Gastrocnemius medialis (tissue), 4 donors: ENCODE results near the gene HCFC1. TPM values are rescaled to one million over a fixed set of nuclear protein-coding genes. Genes with fewer than 3 reads are reported as not detected.

ENCODE experiments used
- ATAC-seq, 2 donors: fragments of 150-250 bp; one replicate each; pipeline ENCODE4 v1.9.1; 2016
- DNase-seq, 2 donors: peaks; one replicate each; pipeline ENCODE4 v3.0.0-alpha.2; 2019
- H3K27ac ChIP-seq, 4 donors: fragments of 200-600 bp; sonication (generic); 1 replicate in 1 of 4; 2 replicates in 3 of 4; pipeline ENCODE4 v1.5.1; 2016 to 2018; ENCODE audit warnings: mild to moderate bottlenecking in 2 of 4, moderate library complexity in 1 of 4
- H3K27me3 ChIP-seq, 3 donors: fragments of 200-600 bp; sonication (generic) in 2 of 3; 1 replicate in 1 of 3; 2 replicates in 2 of 3; pipeline versions ENCODE4 v1.5.1 to v1.6.0; 2016 to 2019; ENCODE audit warnings: mild to moderate bottlenecking in 1 of 3, moderate library complexity in 1 of 3
- H3K36me3 ChIP-seq, 2 donors: fragments of 200-600 bp; sonication (generic) in 1 of 2; one replicate each; pipeline ENCODE4 v1.5.1; 2017 to 2018
- H3K4me1 ChIP-seq, 2 donors: fragments of 200-600 bp; sonication (generic) in 1 of 2; one replicate each; pipeline ENCODE4 v1.5.1; 2016 to 2017; ENCODE audit warnings: mild to moderate bottlenecking in 2 of 2
- H3K4me3 ChIP-seq, 4 donors: fragments of 200-600 bp; sonication (generic) in 3 of 4; 1 replicate in 1 of 4; 2 replicates in 3 of 4; pipeline ENCODE4 v1.5.1; 2016 to 2019; ENCODE audit warnings: mild to moderate bottlenecking in 2 of 4
- H3K9me3 ChIP-seq, 3 donors: fragments of 200-600 bp; sonication (generic) in 2 of 3; 1 replicate in 1 of 3; 2 replicates in 2 of 3; pipeline ENCODE4 v1.5.1; 2016 to 2019
- POLR2A ChIP-seq, 2 donors: fragments of 450-650 bp; IDR thresholded peaks; one replicate each; pipeline ENCODE4 v1.6.1; 2017; ENCODE audit warnings: antibody characterized with exemption in 2 of 2, mild to moderate bottlenecking in 2 of 2, moderate library complexity in 2 of 2
- in situ Hi-C, 4 donors: fragments of 200-750 bp; cut with MboI; loops; one replicate each; pipeline versions ENCODE4 v1.15.0 to v1.8.0; 2017; ENCODE audit warnings: low sequenced_read_pairs in 4 of 4
- intact Hi-C: fragments of 100-400 bp; cut with DNase I; formaldehyde crosslinking; loops from one replicate; pipeline ENCODE4 v1.15.1; 2023; ENCODE audit warnings: low total_unique reads
- total RNA-seq, 4 donors: library from RNA; depleted of rRNA; stranded (reverse); fragments of >200 nt; gene quantifications; one replicate each; pipeline versions ENCODE4 v1.1.0 to v1.2.3, GENCODE V29; 2016
- TF ChIP-seq, protein P1 (sequence below), 5 experiments: fragments of 450-650 bp in 3 of 5; fragments of 200-600 bp in 2 of 5; sonication (generic) in 2 of 5; IDR thresholded peaks in 4 of 5; conservative IDR thresholded peaks in 1 of 5; 1 replicate in 4 of 5; 2 replicates in 1 of 5; pipeline ENCODE4 v1.5.1; 2016 to 2019; ENCODE audit warnings: antibody characterized with exemption in 5 of 5, mild to moderate bottlenecking in 3 of 5, moderate library complexity in 3 of 5

HCFC1 gene
- total RNA-seq, 4 donors from 2014 or later, result 15.9 to 56.4 (median 51.8) TPM

DNA sequence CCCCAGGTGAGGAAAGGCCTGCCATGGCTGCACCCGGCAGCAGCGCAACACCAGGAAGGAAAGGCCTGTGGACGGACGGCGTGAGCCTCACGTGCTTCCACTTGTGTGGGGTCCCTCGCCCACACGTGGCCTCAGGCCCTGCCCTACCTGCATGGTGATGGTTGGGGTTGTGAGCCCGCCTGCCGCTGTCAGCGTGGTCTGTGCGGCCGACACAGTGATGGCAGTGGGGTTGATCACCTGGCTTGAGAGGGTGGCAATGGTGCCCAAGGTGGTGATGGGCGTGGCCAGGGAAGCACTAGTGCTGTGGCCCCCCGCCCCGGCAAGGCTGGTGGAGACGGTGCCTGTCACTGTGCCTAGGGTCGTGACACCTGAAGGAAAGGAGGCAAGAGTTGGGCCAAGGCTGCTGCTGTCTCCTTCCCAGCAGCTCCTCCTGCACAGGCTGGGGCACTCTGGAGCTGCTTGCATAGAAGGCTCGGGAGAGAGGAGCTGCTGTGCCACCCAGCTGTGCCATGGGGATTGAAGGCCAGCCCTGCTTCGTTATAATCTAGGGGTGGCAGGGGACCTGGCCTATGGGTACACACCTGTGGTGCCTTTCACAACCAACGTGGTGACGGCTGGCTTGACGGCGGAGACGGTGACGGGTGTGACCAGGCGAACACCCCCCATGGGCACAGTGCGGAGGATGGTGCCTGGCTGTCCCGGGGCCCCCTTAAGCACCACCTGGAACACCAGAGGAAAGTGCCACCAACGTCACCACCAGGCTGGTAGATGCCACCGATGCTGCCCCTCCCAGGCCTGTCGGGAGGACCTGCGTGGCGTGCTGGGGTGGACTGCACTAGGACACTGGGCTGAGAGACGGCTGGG lies 15.3 kb downstream of the HCFC1 start:
- in situ Hi-C loops, result loop anchor here in 3 of 4 donors (25.0 kb wide), 4 partner anchors 106 to 994 kb away; partner anchors contain the start of genes IDH3G (in 2 of the 3), SRPK3 (in 2 of the 3), SSR4 (in 2 of the 3) and G6PD (in 1 of the 3)

DNA sequence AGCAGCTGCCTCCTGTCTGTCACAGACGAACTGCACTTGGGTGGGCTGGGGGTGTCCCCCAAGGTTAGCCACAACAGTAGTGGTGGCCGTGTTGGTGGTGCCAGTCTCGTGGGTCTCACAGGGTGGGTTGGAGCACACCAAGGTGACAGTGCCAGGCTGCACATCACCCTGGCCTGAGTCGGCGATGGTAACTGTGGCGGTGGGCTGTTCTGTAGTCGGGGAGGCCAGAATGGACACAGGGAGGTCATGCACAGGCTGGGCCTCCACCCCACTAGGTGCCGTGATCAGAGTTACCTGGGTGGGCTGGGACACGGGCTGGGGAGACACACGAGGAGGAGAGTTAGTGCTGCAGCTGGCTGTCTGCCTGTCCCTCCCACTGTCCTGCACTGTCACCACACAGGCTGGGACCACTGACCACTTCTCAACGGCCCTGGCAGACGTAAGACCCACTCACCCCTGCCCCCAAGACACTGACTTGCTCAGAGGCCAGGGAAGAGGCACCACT lies 16.3 kb downstream of the HCFC1 start:
- Histone ChIP-seq H3K4me3 (no peak overlapping the region), H3K27ac (no peak overlapping the region), H3K27me3 (no peaks in the 10 kb centered on the region), H3K4me1 (no peaks in the 10 kb centered on the region), H3K36me3 (peaks cover 0 to 80% of the 10 kb centered on the region in 2 donors), H3K9me3 (no peaks in the 10 kb centered on the region)
- intact Hi-C loops, result loop anchor here (10.0 kb wide), 1 partner anchor 1000 kb away; no protein-coding TSS in a partner anchor
- TF ChIP-seq POLR2A (IDR thresholded peaks at IDR 0.05), result no peak
- TF ChIP-seq, protein P1, sequence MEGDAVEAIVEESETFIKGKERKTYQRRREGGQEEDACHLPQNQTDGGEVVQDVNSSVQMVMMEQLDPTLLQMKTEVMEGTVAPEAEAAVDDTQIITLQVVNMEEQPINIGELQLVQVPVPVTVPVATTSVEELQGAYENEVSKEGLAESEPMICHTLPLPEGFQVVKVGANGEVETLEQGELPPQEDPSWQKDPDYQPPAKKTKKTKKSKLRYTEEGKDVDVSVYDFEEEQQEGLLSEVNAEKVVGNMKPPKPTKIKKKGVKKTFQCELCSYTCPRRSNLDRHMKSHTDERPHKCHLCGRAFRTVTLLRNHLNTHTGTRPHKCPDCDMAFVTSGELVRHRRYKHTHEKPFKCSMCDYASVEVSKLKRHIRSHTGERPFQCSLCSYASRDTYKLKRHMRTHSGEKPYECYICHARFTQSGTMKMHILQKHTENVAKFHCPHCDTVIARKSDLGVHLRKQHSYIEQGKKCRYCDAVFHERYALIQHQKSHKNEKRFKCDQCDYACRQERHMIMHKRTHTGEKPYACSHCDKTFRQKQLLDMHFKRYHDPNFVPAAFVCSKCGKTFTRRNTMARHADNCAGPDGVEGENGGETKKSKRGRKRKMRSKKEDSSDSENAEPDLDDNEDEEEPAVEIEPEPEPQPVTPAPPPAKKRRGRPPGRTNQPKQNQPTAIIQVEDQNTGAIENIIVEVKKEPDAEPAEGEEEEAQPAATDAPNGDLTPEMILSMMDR (IDR thresholded peaks at IDR 0.05 in 4 of 5, conservative IDR thresholded peaks at IDR 0.05 in 1 of 5), result no peak
- in situ Hi-C loops, result loop anchor here in 3 of 4 donors (25.0 kb wide), 4 partner anchors 107 to 993 kb away; partner anchors contain the start of genes IDH3G (in 2 of the 3), SRPK3 (in 2 of the 3), SSR4 (in 2 of the 3) and G6PD (in 1 of the 3)
- DNase-seq (no peak), ATAC-seq (no peak)

More for the DNA sequence above, 15.3 kb downstream of the HCFC1 start:
- TF ChIP-seq POLR2A (IDR thresholded peaks at IDR 0.05), result no peak
- TF ChIP-seq, protein P1 (IDR thresholded peaks at IDR 0.05 in 4 of 5, conservative IDR thresholded peaks at IDR 0.05 in 1 of 5), result no peak
- H3K4me1 ChIP-seq, result no peaks in the 10 kb centered on the region
- H3K36me3 ChIP-seq, result peaks cover 0 to 78% of the 10 kb centered on the region in 2 donors
- DNase-seq (no peak), ATAC-seq (no peak)
- no peak overlapping the region for H3K4me3 ChIP-seq
- intact Hi-C loops, result loop anchor here (10.0 kb wide), 1 partner anchor 1001 kb away; no protein-coding TSS in a partner anchor
- no peak overlapping the region for H3K27ac ChIP-seq
- no peaks in the 10 kb centered on the region for H3K27me3 ChIP-seq
- H3K9me3 ChIP-seq, result no peaks in the 10 kb centered on the region

DNA sequence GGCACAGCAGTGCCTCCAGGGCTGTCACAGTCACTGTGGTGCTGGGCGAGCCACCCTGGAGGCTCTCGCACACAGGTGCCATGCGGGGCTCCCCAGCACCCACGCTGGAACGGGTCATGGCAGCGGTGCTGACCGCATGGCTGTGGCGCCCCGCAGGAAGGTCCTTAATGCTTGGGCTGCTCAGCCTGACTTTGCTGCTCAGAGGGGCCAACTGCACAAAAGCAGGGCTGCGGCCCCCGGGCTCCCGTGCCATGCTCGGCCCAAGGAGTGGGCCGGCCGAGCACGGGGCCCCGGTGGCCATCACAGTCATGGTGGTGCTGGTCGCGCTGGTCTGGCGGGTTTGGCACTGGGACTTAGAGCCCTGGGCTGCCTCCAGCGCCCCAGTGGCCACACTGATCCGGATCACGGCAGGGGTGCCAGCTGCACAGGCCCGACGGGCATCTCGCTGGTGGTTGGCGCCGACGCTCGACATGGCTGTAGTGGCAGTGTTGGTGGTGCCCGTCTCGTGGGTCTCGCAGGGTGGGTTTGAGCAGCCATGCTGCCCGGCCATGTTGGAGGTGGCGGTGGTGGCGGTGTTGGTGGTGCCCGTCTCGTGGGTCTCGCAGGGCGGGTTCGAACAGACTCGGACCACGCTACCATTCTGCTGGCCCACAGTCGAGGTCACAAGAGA lies 16.9 kb downstream of the HCFC1 start:
- Histone ChIP-seq H3K27ac (no peak overlapping the region), H3K4me3 (no peak overlapping the region), H3K9me3 (no peaks in the 10 kb centered on the region), H3K36me3 (peaks cover 0 to 80% of the 10 kb centered on the region in 2 donors), H3K27me3 (no peaks in the 10 kb centered on the region), H3K4me1 (no peaks in the 10 kb centered on the region)
- in situ Hi-C loops, result loop anchor here in 3 of 4 donors (25.0 kb wide), 4 partner anchors 108 to 992 kb away; partner anchors contain the start of genes IDH3G (in 2 of the 3), SRPK3 (in 2 of the 3), SSR4 (in 2 of the 3) and G6PD (in 1 of the 3)
- no peak for ATAC-seq
- no peak for DNase-seq
- no peak for TF ChIP-seq POLR2A (IDR thresholded peaks at IDR 0.05)
- TF ChIP-seq, protein P1 (IDR thresholded peaks at IDR 0.05 in 4 of 5, conservative IDR thresholded peaks at IDR 0.05 in 1 of 5), result no peak
- intact Hi-C loops, result loop anchor here (10.0 kb wide), 1 partner anchor 1000 kb away; no protein-coding TSS in a partner anchor

DNA sequence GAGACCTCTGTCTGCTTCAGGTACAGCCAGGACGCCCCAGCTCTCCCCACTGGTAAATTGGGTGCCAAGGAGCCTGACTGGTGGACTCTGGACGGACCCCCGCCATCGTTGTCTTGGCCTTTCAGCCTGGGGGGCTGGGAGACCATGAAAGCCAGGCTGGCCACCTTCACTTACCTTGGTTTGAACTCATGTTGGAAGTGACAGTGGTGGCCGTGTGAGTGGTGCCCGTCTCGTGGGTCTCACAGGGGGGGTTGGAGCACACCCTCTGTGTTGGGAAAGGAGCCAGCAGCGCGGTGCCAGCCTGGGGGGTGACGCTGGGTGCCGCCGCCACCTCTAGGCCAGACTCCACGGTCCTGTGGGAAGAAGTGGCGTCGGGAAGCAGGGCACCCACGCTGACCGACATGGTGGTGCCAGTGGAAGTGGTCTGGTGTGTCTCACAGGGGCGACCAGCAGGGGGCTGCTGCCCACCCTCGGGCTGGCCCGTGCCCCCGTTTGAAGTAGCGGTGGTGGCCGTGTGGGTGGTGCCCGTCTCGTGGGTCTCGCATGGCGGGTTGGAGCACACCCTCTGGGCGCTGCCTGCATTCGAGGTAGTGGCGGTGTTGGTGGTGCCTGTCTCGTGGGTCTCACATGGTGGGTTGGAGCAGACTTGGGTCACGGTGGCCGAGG lies 17.6 kb downstream of the HCFC1 start:
- Histone ChIP-seq H3K36me3 (peaks cover 0 to 80% of the 10 kb centered on the region in 2 donors), H3K27ac (peak overlapping the region in 1 of 4 donors; percentile 59), H3K4me1 (no peaks in the 10 kb centered on the region), H3K9me3 (no peaks in the 10 kb centered on the region), H3K4me3 (no peak overlapping the region), H3K27me3 (no peaks in the 10 kb centered on the region)
- intact Hi-C loops, result loop anchor here (1.0 to 10.0 kb wide), 3 partner anchors 31 to 999 kb away; partner anchors contain the start of gene PLXNB3
- in situ Hi-C loops, result loop anchor here in 3 of 4 donors (25.0 kb wide), 4 partner anchors 108 to 992 kb away; partner anchors contain the start of genes IDH3G (in 2 of the 3), SRPK3 (in 2 of the 3), SSR4 (in 2 of the 3) and G6PD (in 1 of the 3)
- ATAC-seq (no peak), DNase-seq (no peak)
- no peak for TF ChIP-seq POLR2A (IDR thresholded peaks at IDR 0.05)
- TF ChIP-seq, protein P1 (IDR thresholded peaks at IDR 0.05 in 4 of 5, conservative IDR thresholded peaks at IDR 0.05 in 1 of 5), result no peak
